ENCODE data around the gene COL27A1. TPM values are rescaled to one million over a fixed set of nuclear protein-coding genes. Genes with fewer than 3 reads are reported as not detected.

COL27A1 gene
- polyA plus RNA-seq, 2 of the 4 experiments (the other 2 are of a cell fraction), result 6.9 to 20.6 TPM

- ChIA-PET POLR2A (no interaction called here), CTCF (interaction anchor here (0.9 to 6.1 kb wide), 3 partner anchors 10 to 169 kb away, joined by 4 to 54 read pairs (median 10); partner anchors contain the start of gene COL27A1)
- 85% methylated on average over 7 of the region's 7 CpGs for WGBS (ENCODE audit: missing lambda C conversion rate)
- DNase-seq (ENCODE audit: low read depth in 1 of 2, low spot score in 1 of 2) (no peak), ATAC-seq (no peak), FAIRE-seq (no peak)
- no peak overlapping the region for H3K4me3 ChIP-seq
- no peak for TF ChIP-seq EP300 (IDR thresholded peaks at IDR 0.05)
- no peak for TF ChIP-seq ELK1 (IDR thresholded peaks at IDR 0.05; ENCODE audit: low read depth, low read length)
- no peak for TF ChIP-seq KDM5A (IDR thresholded peaks at IDR 0.05)
- TF ChIP-seq TFCP2L1 (CRISPR knock-in tag; IDR thresholded peaks at IDR 0.05), result no peak
- TF ChIP-seq CBX2 (IDR thresholded peaks at IDR 0.05; ENCODE audit: borderline replicate concordance, low read depth), result no peak
- TF ChIP-seq FOXS1 (CRISPR knock-in tag; IDR thresholded peaks at IDR 0.05), result no peak
- no peak for TF ChIP-seq HEYL (CRISPR knock-in tag; IDR thresholded peaks at IDR 0.05)
- TF ChIP-seq RNF2 (IDR thresholded peaks at IDR 0.05; ENCODE audit: borderline replicate concordance, low read depth), result no peak
- TF ChIP-seq RAD21 (conservative IDR thresholded peaks at IDR 0.05 in 1 of 2, IDR thresholded peaks at IDR 0.05 in 1 of 2), result no peak
- TF ChIP-seq PHF8 (IDR thresholded peaks at IDR 0.05; ENCODE audit: borderline replicate concordance, low read depth), result no peak
- no peak for TF ChIP-seq RCOR1 (IDR thresholded peaks at IDR 0.05; ENCODE audit: low read depth, low read length)
- H3K4me2 ChIP-seq, result no peak overlapping the region
- H3K9me3 ChIP-seq, result no peaks in the 10 kb centered on the region
- no peak overlapping the region for H3K27ac ChIP-seq
- H3K4me1 ChIP-seq, result peaks cover 11% of the 10 kb centered on the region
Observed at GRCh38 chr9:114117614-114117995, 37.7 kb upstream of the COL27A1 start.

GRCh38 chr9:114117996-114118830 is 37.1 kb upstream of the COL27A1 start:
- DNase-seq (ENCODE audit: low read depth in 1 of 2, low spot score in 1 of 2), result no peak

More at GRCh38 chr9:114117996-114118830, 37.1 kb upstream of the COL27A1 start:
- Histone ChIP-seq H3K27ac (no peak overlapping the region), H3K4me3 (no peak overlapping the region), H3K4me2 (no peak overlapping the region), H3K9me3 (no peaks in the 10 kb centered on the region), H3K4me1 (peaks cover 9% of the 10 kb centered on the region)
- ChIA-PET CTCF (interaction anchor here (0.9 to 6.1 kb wide), 3 partner anchors 11 to 168 kb away, joined by 4 to 54 read pairs (median 10); partner anchors contain the start of gene COL27A1), POLR2A (no interaction called here)
- FAIRE-seq (no peak), ATAC-seq (no peak)
- TF ChIP-seq NPAS2 (CRISPR knock-in tag; IDR thresholded peaks at IDR 0.05; ENCODE audit: borderline replicate concordance) (no peak), CEBPB (IDR thresholded peaks at IDR 0.05) (no peak), E2F6 (IDR thresholded peaks at IDR 0.05; ENCODE audit: borderline replicate concordance, low read depth) (no peak), CHD2 (IDR thresholded peaks at IDR 0.05; ENCODE audit: low read length, partially characterized antibody) (no peak), ESRRA (IDR thresholded peaks at IDR 0.05; ENCODE audit: borderline replicate concordance, low read length) (no peak), MYC (IDR thresholded peaks at IDR 0.05; ENCODE audit: borderline replicate concordance, low read length) (no peak), MAX (IDR thresholded peaks at IDR 0.05) (no peak), EHMT2 (IDR thresholded peaks at IDR 0.05; ENCODE audit: low read depth) (no peak), SREBF2 (IDR thresholded peaks at IDR 0.05) (no peak), GATA3 (IDR thresholded peaks at IDR 0.05; ENCODE audit: borderline replicate concordance) (no peak), TP53 (CRISPR knock-in tag; IDR thresholded peaks at IDR 0.05) (no peak), RFX5 (IDR thresholded peaks at IDR 0.05) (no peak), CBX2 (IDR thresholded peaks at IDR 0.05; ENCODE audit: borderline replicate concordance, low read depth) (no peak), ZFP36 (IDR thresholded peaks at IDR 0.05; ENCODE audit: borderline replicate concordance, partially characterized antibody) (no peak), REST (IDR thresholded peaks at IDR 0.05) (no peak), JUN (IDR thresholded peaks at IDR 0.05) (no peak), ATOH8 (CRISPR knock-in tag; IDR thresholded peaks at IDR 0.05; ENCODE audit: low read depth) (no peak)
- WGBS (ENCODE audit: missing lambda C conversion rate), result 65% methylated on average over 21 of the region's 21 CpGs

All from A549 (cell line).